IMR-90 (cell line): ENCODE data around the gene MRPL58. TPM values are rescaled to one million over a fixed set of nuclear protein-coding genes. Genes with fewer than 3 reads are reported as not detected.

Experiments used
- ATAC-seq: fragments of 200-7000 bp; cut with Tn5 transposase; 2 replicates; pipeline ENCODE4 v1.9.1; 2020; ENCODE audit warnings: low read depth, mild to moderate bottlenecking, moderate library complexity
- BruUV-seq: library from RNA; stranded (reverse); fragments of 400-500 nt; replicated peaks from 2 replicates; lab custom pipeline; 2021; lab: Mats Ljungman, UMichigan
- CTCF ChIA-PET: fragments of 300-600 bp; formaldehyde crosslinking; extraction: SDS; loops from one replicate; lab custom pipeline; 2021; ENCODE audit warnings: antibody characterized with exemption; lab: Yijun Ruan, JAX
- POLR2A ChIA-PET: fragments of 300-600 bp; sonication (Branson Sonifier 250); formaldehyde crosslinking; loops from one replicate; lab custom pipeline; 2022; ENCODE audit warnings: antibody characterized with exemption; ENCODE audit not compliant: unreplicated experiment; lab: Charles Lee
- DNase-seq: peaks from one replicate; pipeline ENCODE4 v3.0.0; 2013
- H2AFZ ChIP-seq: replicated peaks from 2 replicates; pipeline ENCODE3; 2013; ENCODE audit warnings: low read length, mild to moderate bottlenecking; ENCODE audit not compliant: poor library complexity
- H2AK5ac ChIP-seq: 2 replicates; pipeline ENCODE4 v1.6.1; 2013; ENCODE audit warnings: low read depth, low read length, inconsistent platforms
- H2AK9ac ChIP-seq: replicated peaks from 2 replicates; pipeline ENCODE3; 2013; ENCODE audit warnings: mild to moderate bottlenecking, low read depth, low read length, moderate library complexity; ENCODE audit not compliant: poor library complexity
- H2BK120ac ChIP-seq: 2 replicates; pipeline ENCODE4 v1.6.1; 2013; ENCODE audit warnings: low read depth, low read length, inconsistent platforms
- H2BK15ac ChIP-seq: 3 replicates; pipeline ENCODE4 v1.6.1; 2013; ENCODE audit warnings: low read depth, low read length, inconsistent platforms
- H2BK20ac ChIP-seq: 2 replicates; pipeline ENCODE4 v1.6.1; 2013; ENCODE audit warnings: low read depth, mild to moderate bottlenecking, inconsistent platforms, low read length, moderate library complexity
- H2BK5ac ChIP-seq: 2 replicates; pipeline ENCODE4 v1.6.1; 2013; ENCODE audit warnings: mild to moderate bottlenecking, low read depth, low read length, inconsistent platforms; ENCODE audit not compliant: poor library complexity, severe bottlenecking
- H3K14ac ChIP-seq: replicated peaks from 2 replicates; pipeline ENCODE4 v1.6.1; 2013; ENCODE audit warnings: low read depth, low read length, inconsistent platforms
- H3K18ac ChIP-seq: 2 replicates; pipeline ENCODE4 v1.6.1; 2013; ENCODE audit warnings: low read depth, low read length, control low read depth
- H3K23ac ChIP-seq: 2 replicates; pipeline ENCODE4 v1.6.1; 2013; ENCODE audit warnings: low read depth, low read length, inconsistent platforms
- H3K27ac ChIP-seq: 2 replicates; pipeline ENCODE4 v1.5.1; 2013; ENCODE audit warnings: mild to moderate bottlenecking, control low read depth, low read length; ENCODE audit not compliant: insufficient read depth
- H3K27me3 ChIP-seq: 2 replicates; pipeline ENCODE4 v1.6.1; 2013; ENCODE audit warnings: low read length; ENCODE audit not compliant: control insufficient read depth, insufficient read depth
- H3K36me3 ChIP-seq: 2 replicates; pipeline ENCODE4 v1.6.1; 2013; ENCODE audit warnings: low read length, mixed read lengths; ENCODE audit not compliant: control insufficient read depth, insufficient read depth
- H3K4ac ChIP-seq: 2 replicates; pipeline ENCODE4 v1.6.1; 2013; ENCODE audit warnings: low read depth, low read length, inconsistent platforms
- H3K4me1 ChIP-seq: 2 replicates; pipeline ENCODE4 v1.6.1; 2013; ENCODE audit warnings: low read length, mixed read lengths; ENCODE audit not compliant: control insufficient read depth, insufficient read depth
- H3K4me2 ChIP-seq: 2 replicates; pipeline ENCODE4 v1.6.1; 2013; ENCODE audit warnings: low read depth, mild to moderate bottlenecking, control low read depth, low read length, moderate library complexity
- H3K4me3 ChIP-seq: 2 replicates; pipeline ENCODE4 v1.5.1; 2013; ENCODE audit warnings: low read depth, mild to moderate bottlenecking, control low read depth, low read length, moderate library complexity; ENCODE audit not compliant: insufficient read depth
- H3K56ac ChIP-seq: 2 replicates; pipeline ENCODE4 v1.6.1; 2013; ENCODE audit warnings: low read length, inconsistent platforms; ENCODE audit not compliant: insufficient read depth; ENCODE audit errors: extremely low read depth
- H3K79me1 ChIP-seq, 2 experiments: 2 replicates each; pipeline ENCODE4 v1.6.1; 2013; ENCODE audit warnings: low read length in 2 of 2, inconsistent platforms in 1 of 2, low read depth in 1 of 2
- H3K9ac ChIP-seq: 2 replicates; pipeline ENCODE4 v1.6.1; 2013; ENCODE audit warnings: low read depth, low read length, control low read depth
- H3K9me1 ChIP-seq: 2 replicates; pipeline ENCODE4 v1.6.1; 2013; ENCODE audit warnings: low read length, inconsistent platforms; ENCODE audit not compliant: insufficient read depth
- H3K9me3 ChIP-seq: 2 replicates; pipeline ENCODE4 v1.6.1; 2013; ENCODE audit warnings: low read length; ENCODE audit not compliant: control insufficient read depth, insufficient read depth
- H4K20me1 ChIP-seq: 2 replicates; pipeline ENCODE4 v1.6.1; 2013; ENCODE audit warnings: low read length, inconsistent platforms; ENCODE audit not compliant: insufficient read depth
- H4K5ac ChIP-seq: 2 replicates; pipeline ENCODE4 v1.6.1; 2013; ENCODE audit warnings: mild to moderate bottlenecking, low read depth, low read length, control low read depth
- H4K8ac ChIP-seq, 2 experiments: 2 replicates each; pipeline ENCODE4 v1.6.1; 2013; ENCODE audit warnings: low read depth in 2 of 2, low read length in 2 of 2, control low read depth in 1 of 2, inconsistent platforms in 1 of 2
- H4K91ac ChIP-seq: 2 replicates; pipeline ENCODE4 v1.6.1; 2013; ENCODE audit warnings: low read depth, low read length, inconsistent platforms; ENCODE audit not compliant: insufficient read depth
- BHLHE40 ChIP-seq: fragments of 150-350 bp; IDR thresholded peaks from 2 replicates; pipeline ENCODE4 v1.6.1; 2016; ENCODE audit warnings: mild to moderate bottlenecking, low read depth, low read length
- CEBPB ChIP-seq: IDR thresholded peaks from 2 replicates; pipeline ENCODE4 v1.6.1; 2012; ENCODE audit warnings: low read depth, low read length, improper control_type of control experiment
- CHD1 ChIP-seq: IDR thresholded peaks from 2 replicates; pipeline ENCODE4 v1.6.1; 2012; ENCODE audit warnings: low read depth, low read length, improper control_type of control experiment
- CTCF ChIP-seq: conservative IDR thresholded peaks from 2 replicates; pipeline ENCODE4 v1.5.1; 2012; ENCODE audit warnings: mild to moderate bottlenecking, low read depth, low read length, improper control_type of control experiment
- ELK1 ChIP-seq: fragments of 150-350 bp; IDR thresholded peaks from 2 replicates; pipeline ENCODE4 v1.6.1; 2016; ENCODE audit warnings: low read depth, mild to moderate bottlenecking, low read length, moderate library complexity, borderline replicate concordance
- FOS ChIP-seq: fragments of 150-350 bp; IDR thresholded peaks from 2 replicates; pipeline ENCODE4 v1.6.1; 2016; ENCODE audit warnings: low read depth, low read length
- MAFK ChIP-seq: IDR thresholded peaks from 2 replicates; pipeline ENCODE4 v1.6.1; 2012; ENCODE audit warnings: low read depth, low read length, improper control_type of control experiment
- MAZ ChIP-seq: IDR thresholded peaks from 2 replicates; pipeline ENCODE4 v1.6.1; 2012; ENCODE audit warnings: low read depth, mild to moderate bottlenecking, low read length, improper control_type of control experiment, moderate library complexity, borderline replicate concordance
- MXI1 ChIP-seq: IDR thresholded peaks from 2 replicates; pipeline ENCODE4 v1.6.1; 2012; ENCODE audit warnings: low read depth, mild to moderate bottlenecking, low read length, moderate library complexity, borderline replicate concordance
- NFE2L2 ChIP-seq: fragments of 150-350 bp; IDR thresholded peaks from 2 replicates; pipeline ENCODE4 v1.6.1; 2016; ENCODE audit warnings: low read depth, mild to moderate bottlenecking, low read length
- POLR2A ChIP-seq: IDR thresholded peaks from 2 replicates; pipeline ENCODE4 v1.6.1; 2012; ENCODE audit warnings: mild to moderate bottlenecking, low read depth, low read length
- RAD21 ChIP-seq: IDR thresholded peaks from 2 replicates; pipeline ENCODE4 v1.6.1; 2012; ENCODE audit warnings: low read length, improper control_type of control experiment
- RCOR1 ChIP-seq: IDR thresholded peaks from 2 replicates; pipeline ENCODE4 v1.6.1; 2012; ENCODE audit warnings: mild to moderate bottlenecking, low read length, improper control_type of control experiment; ENCODE audit not compliant: insufficient replicate concordance
- RFX5 ChIP-seq: IDR thresholded peaks from 2 replicates; pipeline ENCODE4 v1.8.0; 2012; ENCODE audit warnings: low read depth, mild to moderate bottlenecking, low read length, moderate library complexity
- SMC3 ChIP-seq: fragments of 150-350 bp; IDR thresholded peaks from 2 replicates; pipeline ENCODE4 v1.6.1; 2016; ENCODE audit warnings: low read depth, mild to moderate bottlenecking, antibody characterized with exemption, low read length, moderate library complexity
- USF2 ChIP-seq: fragments of 150-350 bp; IDR thresholded peaks from 2 replicates; pipeline ENCODE4 v1.6.1; 2017; ENCODE audit warnings: mild to moderate bottlenecking, antibody characterized with exemption, low read length, low read depth
- WGBS, 2 experiments: methylation state at CpG; one replicate each; pipeline versions ENCODE4 v1.1.5 to v1.1.7; 2013; ENCODE audit warnings: missing lambda C conversion rate in 2 of 2; ENCODE audit not compliant: insufficient read length in 1 of 2; ENCODE audit errors: extremely low coverage in 2 of 2; 5-methylcytosine and 5-hydroxymethylcytosine counted together
- dilution Hi-C: fragments of 300-500 bp; cut with HindIII; formaldehyde crosslinking; loops from one replicate; pipeline ENCODE4 v1.14.3; 2018; ENCODE audit warnings: low sequenced_read_pairs; ENCODE audit not compliant: unreplicated experiment
- in situ Hi-C: fragments of 300-500 bp; cut with MboI; formaldehyde crosslinking; loops from 3 replicates; pipeline ENCODE4 v1.14.3; 2019; ENCODE audit warnings: low sequenced_read_pairs, inconsistent platforms, mixed read lengths
- intact Hi-C: fragments of 100-400 bp; cut with micrococcal nuclease; formaldehyde crosslinking; loops from 2 replicates; pipeline ENCODE4 v1.10.0; 2022
- polyA plus RNA-seq, 3 experiments: library from polyadenylated mRNA; depleted of rRNA; stranded (reverse); fragments of >200 nt; gene quantifications; 2 replicates each; pipeline ENCODE4 v1.2.3, GENCODE V29; 2012; ENCODE audit warnings: low replicate concordance in 1 of 3
- total RNA-seq: library from RNA; depleted of rRNA; stranded (reverse); fragments of >200 nt; gene quantifications from 2 replicates; pipeline ENCODE4 v1.2.3, GENCODE V29; 2012

Gene MRPL58
- total and polyA plus RNA-seq, 2 of the 4 experiments (the other 2 are of a cell fraction), result 42.5 to 53.0 TPM

GRCh38 chr17:75019146-75019545, 6.7 kb downstream of the MRPL58 start:
- 100% methylated on average over 3 of the region's 5 CpGs; no CpG with 5 or more reads in 1 of the 2 experiments for WGBS, 2 experiments
- H2BK20ac ChIP-seq, result no peak overlapping the region
- no TSS peak for BruUV-seq
- no peak overlapping the region for H3K4ac ChIP-seq
- no peaks in the 10 kb centered on the region for H3K27me3 ChIP-seq
- no peaks in the 10 kb centered on the region for H3K9me3 ChIP-seq
- H3K79me1 ChIP-seq, result peaks cover 3 to 23% of the 10 kb centered on the region in 2 experiments; a peak in 2 of 4 replicates
- no peaks in the 10 kb centered on the region for H4K20me1 ChIP-seq
- H4K5ac ChIP-seq, result no peak overlapping the region
- H3K4me1 ChIP-seq, result no peaks in the 10 kb centered on the region
- no peak overlapping the region for H3K18ac ChIP-seq
- DNase-seq (no peak), ATAC-seq (no peak)
- no peak overlapping the region for H2AK9ac ChIP-seq
- H3K4me3 ChIP-seq, result no peak overlapping the region
- in situ Hi-C loops (no loop called here), dilution Hi-C loops (no loop called here), intact Hi-C loops (no loop called here)
- POLR2A ChIA-PET, result no interaction called here
- no peak overlapping the region for H3K4me2 ChIP-seq
- H4K8ac ChIP-seq, result no peak overlapping the region
- TF ChIP-seq MAZ, result no peak
- TF ChIP-seq CEBPB, result no peak
- no peak for TF ChIP-seq RCOR1
- TF ChIP-seq POLR2A, result no peak
- no peak for TF ChIP-seq FOS
- no peak for TF ChIP-seq RAD21
- no peak for TF ChIP-seq ELK1
- TF ChIP-seq USF2, result no peak
- TF ChIP-seq CHD1, result no peak
- TF ChIP-seq RFX5, result no peak
- no peak for TF ChIP-seq SMC3
- TF ChIP-seq BHLHE40, result no peak
- no peak for TF ChIP-seq MAFK
- TF ChIP-seq CTCF, result no peak
- no peak for TF ChIP-seq NFE2L2
- no peak for TF ChIP-seq MXI1
- no peak overlapping the region for H2AK5ac ChIP-seq
- CTCF ChIA-PET, result interaction anchor here (0.6 kb wide), 1 partner anchor 459 kb away, joined by 3 read pairs; no protein-coding TSS in a partner anchor
- no peak overlapping the region for H2BK5ac ChIP-seq
- no peaks in the 10 kb centered on the region; the same call in 1 of the 2 replicates for H3K9me1 ChIP-seq
- H4K91ac ChIP-seq, result no peak overlapping the region
- H3K36me3 ChIP-seq, result peaks cover 31% of the 10 kb centered on the region
- H3K27ac ChIP-seq, result no peak overlapping the region
- no peak overlapping the region for H3K14ac ChIP-seq
- no peak overlapping the region for H2BK15ac ChIP-seq
- no peak overlapping the region for H2AFZ ChIP-seq
- no peak overlapping the region for H3K56ac ChIP-seq
- no peak overlapping the region for H3K9ac ChIP-seq
- no peak overlapping the region for H3K23ac ChIP-seq
- no peak overlapping the region for H2BK120ac ChIP-seq
